IPS-18c (cell line): Measurements from ENCODE around the gene REPS2.

Experiments used
- H3K4me3 ChIP-seq: 2 replicates; pipeline ENCODE4 v1.7.0; 2013; ENCODE audit warnings: low read depth, mild to moderate bottlenecking, low read length, moderate library complexity; ENCODE audit not compliant: insufficient read depth
- H3K9me3 ChIP-seq: one replicate; pipeline ENCODE4 v1.6.1; 2013; ENCODE audit warnings: mild to moderate bottlenecking, low read length, moderate library complexity; ENCODE audit not compliant: control insufficient read depth, insufficient read depth

The REPS2 gene

GRCh38 chrX:17081968-17082367 is 135.5 kb downstream of the REPS2 start:
- H3K9me3 ChIP-seq, result no peaks in the 10 kb centered on the region

DNA sequence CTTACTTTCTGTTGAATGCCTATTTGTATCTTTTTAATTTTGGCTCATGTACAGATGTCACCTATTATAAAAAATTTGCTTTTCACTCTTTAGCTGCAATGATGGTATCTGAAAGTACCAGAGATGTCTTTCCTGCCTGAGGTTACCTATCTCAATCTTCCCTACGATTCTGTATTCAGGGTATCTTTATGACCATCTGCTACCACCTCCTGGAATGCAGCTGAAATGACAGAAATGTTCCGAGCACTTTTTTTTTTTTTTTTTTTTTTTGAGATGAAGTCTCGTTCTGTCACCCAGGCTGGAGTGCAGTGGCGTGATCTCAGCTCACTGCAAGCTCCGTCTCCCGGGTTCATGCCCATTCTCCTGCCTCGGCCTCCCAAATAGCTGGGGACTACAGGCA is 136.4 kb downstream of the REPS2 start:
- H3K9me3 ChIP-seq, result no peaks in the 10 kb centered on the region
- no peak overlapping the region for H3K4me3 ChIP-seq

More at GRCh38 chrX:17081968-17082367, 135.5 kb downstream of the REPS2 start:
- H3K4me3 ChIP-seq, result no peak overlapping the region

GRCh38 chrX:17086317-17086716 is 139.9 kb downstream of the REPS2 start:
- no peaks in the 10 kb centered on the region for H3K9me3 ChIP-seq
- H3K4me3 ChIP-seq, result no peak overlapping the region

GRCh38 chrX:17095161-17095560 is 148.7 kb downstream of the REPS2 start:
- no peak overlapping the region for H3K4me3 ChIP-seq
- no peaks in the 10 kb centered on the region for H3K9me3 ChIP-seq

- no peak overlapping the region for H3K4me3 ChIP-seq
- no peaks in the 10 kb centered on the region for H3K9me3 ChIP-seq
Measured at GRCh38 chrX:17098516-17099247, 152.2 kb downstream of the REPS2 start.

DNA sequence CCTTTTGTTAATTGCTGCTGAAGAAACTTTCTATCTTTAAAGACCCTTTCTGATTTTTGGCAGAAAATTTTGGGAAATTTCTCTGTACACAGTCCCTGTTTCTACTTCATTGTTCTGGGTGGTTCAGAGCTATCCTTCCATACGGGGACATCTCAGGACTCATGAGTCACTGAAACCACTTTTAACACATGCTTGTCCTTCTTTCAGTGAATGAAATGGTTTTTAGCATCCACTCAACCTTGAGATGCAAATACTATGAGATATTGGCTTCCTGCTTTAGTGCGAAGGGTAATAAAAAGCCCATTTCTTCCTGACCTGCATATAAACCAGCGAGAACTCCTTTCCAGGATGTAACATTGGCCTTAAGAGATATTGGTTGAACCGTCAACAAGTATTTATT is 158.0 kb downstream of the REPS2 start:
- H3K9me3 ChIP-seq, result no peaks in the 10 kb centered on the region
- no peak overlapping the region for H3K4me3 ChIP-seq

DNA sequence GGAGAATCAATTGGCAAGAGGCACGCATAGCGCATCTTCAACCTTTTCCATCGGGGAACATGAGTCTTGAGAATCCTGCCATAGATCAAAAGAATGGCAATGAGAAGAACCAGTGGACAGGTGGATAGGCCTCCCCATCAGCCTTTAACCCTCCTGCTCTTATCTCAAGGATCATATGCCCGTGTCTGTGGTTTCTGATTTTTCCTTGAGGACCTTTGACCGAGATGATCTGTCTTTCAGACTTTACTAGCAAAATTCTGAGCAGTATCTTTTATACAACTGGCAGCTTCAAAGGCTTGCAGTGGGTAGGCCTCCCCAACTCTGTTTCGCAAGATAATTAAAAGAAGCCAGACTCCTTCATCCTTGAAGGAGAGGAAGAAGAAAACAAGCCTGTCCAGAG is 174.4 kb downstream of the REPS2 start:
- H3K9me3 ChIP-seq, result peaks cover 8% of the 10 kb centered on the region
- no peak overlapping the region for H3K4me3 ChIP-seq

DNA sequence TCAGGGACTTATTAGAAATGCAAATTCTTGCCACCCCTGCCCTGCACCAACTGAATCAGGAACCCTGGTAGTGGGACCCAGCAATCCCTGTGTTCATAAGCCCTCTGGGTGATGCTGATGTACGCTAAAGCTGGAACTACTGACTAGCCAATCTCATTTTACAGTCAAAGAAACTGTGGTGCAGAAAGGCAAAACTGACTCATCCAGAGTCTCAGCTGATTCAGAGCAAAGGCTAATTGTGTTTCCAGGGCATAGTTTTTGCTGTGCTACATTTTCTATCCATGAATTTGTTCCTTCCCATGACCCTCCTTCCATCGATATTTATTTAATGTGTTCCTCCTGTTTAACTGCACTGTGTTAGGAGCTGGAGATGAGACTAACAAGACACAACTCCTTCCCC is 207.5 kb downstream of the REPS2 start:
- Histone ChIP-seq H3K4me3 (no peak overlapping the region), H3K9me3 (no peaks in the 10 kb centered on the region)

DNA sequence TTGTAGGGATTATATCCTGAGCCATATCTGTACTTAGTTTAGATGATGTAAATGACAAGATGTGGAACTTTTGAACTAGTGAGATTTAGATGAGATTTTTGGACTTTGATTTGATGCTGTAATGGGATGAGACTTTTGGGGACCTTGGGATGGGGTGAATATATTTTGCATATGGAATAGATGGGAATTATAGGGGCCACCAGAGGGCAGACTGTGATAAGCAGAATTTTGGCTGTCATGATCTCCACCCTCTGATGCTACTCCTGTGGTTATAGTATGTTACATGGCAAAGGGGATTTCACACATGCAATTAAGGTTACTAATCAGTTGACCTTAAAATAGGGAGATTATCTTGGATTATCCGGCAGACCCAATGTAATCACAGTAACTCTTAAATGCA is 214.5 kb downstream of the REPS2 start:
- H3K9me3 ChIP-seq, result peaks cover 6% of the 10 kb centered on the region
- no peak overlapping the region for H3K4me3 ChIP-seq

DNA sequence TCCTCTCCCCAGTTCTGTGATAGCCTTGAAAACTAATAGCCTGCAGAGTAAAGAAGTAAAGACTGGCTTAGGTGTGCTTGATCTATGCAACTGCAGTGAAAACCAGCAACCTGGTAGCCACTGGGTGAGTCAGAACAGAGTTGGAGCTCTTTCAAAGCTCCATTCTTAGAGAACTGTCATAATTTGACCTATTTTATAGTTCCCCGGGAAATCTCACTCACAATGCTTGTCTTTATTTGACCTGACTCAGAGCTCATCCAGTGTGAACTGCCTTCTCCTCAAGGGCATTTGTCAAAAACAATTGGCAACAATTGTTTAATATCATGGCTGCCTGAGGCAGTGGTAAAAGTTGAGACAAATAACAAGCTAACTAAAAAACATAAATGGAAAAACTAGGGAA is 215.5 kb downstream of the REPS2 start:
- Histone ChIP-seq H3K9me3 (peaks cover 6% of the 10 kb centered on the region), H3K4me3 (no peak overlapping the region)

DNA sequence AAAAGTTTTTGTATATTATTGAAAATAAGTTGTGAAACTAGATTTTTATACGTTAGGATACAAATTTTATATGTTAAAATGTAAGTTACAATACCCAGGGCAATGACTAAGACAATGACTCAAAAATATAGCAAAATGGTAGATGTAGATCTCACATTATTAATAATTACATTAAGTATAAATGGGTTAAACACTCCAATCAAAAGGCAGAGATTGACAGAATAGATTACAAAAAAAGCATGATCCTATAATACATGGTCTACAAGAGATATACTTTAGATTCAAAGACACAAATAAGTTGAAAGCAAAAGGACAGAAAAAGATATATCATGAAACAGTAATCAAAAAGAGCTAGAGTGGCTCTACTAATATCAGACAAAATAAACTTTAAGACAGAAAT is 217.6 kb downstream of the REPS2 start:
- Histone ChIP-seq H3K9me3 (peaks cover 6% of the 10 kb centered on the region), H3K4me3 (no peak overlapping the region)

GRCh38 chrX:17164941-17165340 is 218.5 kb downstream of the REPS2 start:
- H3K4me3 ChIP-seq, result no peak overlapping the region
- H3K9me3 ChIP-seq, result peaks cover 6% of the 10 kb centered on the region

DNA sequence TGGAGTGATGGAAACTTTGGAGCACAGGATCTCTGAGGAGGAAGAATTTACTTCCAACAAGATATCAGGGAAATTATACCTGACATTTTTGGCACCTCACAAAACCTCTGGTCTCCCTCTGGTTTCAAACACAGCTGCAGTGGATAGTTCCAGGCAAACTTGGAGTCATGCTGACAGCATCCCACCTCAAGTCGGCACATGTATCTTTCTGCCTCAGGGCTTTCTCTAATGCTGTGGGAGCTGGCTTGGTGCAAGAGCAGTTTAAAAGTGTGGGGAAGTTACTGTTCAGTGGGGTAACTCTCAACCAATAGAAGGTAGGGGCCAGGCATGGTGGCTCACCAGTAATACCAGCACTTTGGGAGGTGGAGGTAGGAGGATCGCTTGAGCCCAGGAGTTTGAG is 221.5 kb downstream of the REPS2 start:
- no peak overlapping the region for H3K4me3 ChIP-seq
- H3K9me3 ChIP-seq, result no peaks in the 10 kb centered on the region

DNA sequence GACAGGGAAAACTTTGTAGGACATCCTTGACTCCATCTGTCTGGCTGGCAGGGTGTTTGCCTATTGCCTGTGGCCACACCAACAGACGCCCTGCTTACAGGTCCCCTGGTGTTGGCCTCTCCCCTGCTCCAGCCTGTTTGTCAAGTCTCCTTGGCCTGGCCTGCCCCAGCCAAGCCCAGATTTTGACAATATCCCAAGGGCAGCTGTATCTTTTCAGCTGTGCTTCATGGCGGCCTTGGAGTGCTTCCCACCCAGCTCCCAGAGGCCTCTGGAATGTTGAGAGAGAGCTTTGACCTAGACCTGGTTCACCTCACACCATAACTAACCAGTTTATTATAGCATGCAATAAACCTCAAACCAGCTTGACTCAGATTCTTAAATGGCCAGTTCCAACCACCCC is 224.5 kb downstream of the REPS2 start:
- Histone ChIP-seq H3K4me3 (no peak overlapping the region), H3K9me3 (no peaks in the 10 kb centered on the region)

GRCh38 chrX:17174671-17175070 is 228.2 kb downstream of the REPS2 start:
- Histone ChIP-seq H3K9me3 (no peaks in the 10 kb centered on the region), H3K4me3 (no peak overlapping the region)

DNA sequence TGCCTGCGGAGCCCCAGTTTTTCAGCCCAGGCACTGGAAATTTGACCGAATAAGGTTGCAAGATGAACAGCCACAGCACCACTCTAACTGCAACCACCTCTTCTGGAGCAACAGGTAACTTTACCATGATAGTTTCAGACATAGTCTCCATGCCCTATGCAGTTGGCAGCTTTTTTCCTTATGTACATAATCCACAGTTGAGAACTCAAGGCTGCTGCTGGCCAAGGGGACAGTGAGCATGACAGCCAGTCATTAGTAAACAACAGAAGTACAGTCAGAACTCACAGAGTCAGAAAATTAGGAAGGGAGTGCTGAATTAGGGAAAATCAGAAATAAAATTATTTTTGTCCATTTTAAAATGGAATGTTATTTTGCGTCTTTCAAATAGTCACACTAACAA is 235.9 kb downstream of the REPS2 start:
- Histone ChIP-seq H3K4me3 (no peak overlapping the region), H3K9me3 (no peaks in the 10 kb centered on the region)

GRCh38 chrX:17183566-17183965 is 237.1 kb downstream of the REPS2 start:
- Histone ChIP-seq H3K9me3 (no peaks in the 10 kb centered on the region), H3K4me3 (no peak overlapping the region)

- Histone ChIP-seq H3K9me3 (no peaks in the 10 kb centered on the region), H3K4me3 (no peak overlapping the region)
Measured at GRCh38 chrX:17185431-17185830, 239.0 kb downstream of the REPS2 start.

- H3K4me3 ChIP-seq, result no peak overlapping the region
- no peaks in the 10 kb centered on the region for H3K9me3 ChIP-seq
Measured at GRCh38 chrX:17187136-17187756, 240.8 kb downstream of the REPS2 start.
